HG03060 (cell line): Measurements from ENCODE around the gene TOR1AIP2.

ENCODE experiments used
- ATAC-seq: cut with Tn5 transposase; IDR thresholded peaks from one replicate; pipeline ENCODE4 v1.9.1; 2021; ENCODE audit warnings: low read depth, moderate number of reproducible peaks; ENCODE audit not compliant: unreplicated experiment

The TOR1AIP2 gene

GRCh38 chr1:179826626-179827280 lies 50.9 kb downstream of the TOR1AIP2 start:
- no peak for ATAC-seq

GRCh38 chr1:179825798-179826460 lies 51.7 kb downstream of the TOR1AIP2 start:
- no peak for ATAC-seq

- ATAC-seq: no peak
Measured at GRCh38 chr1:179825206-179825605, 52.4 kb downstream of the TOR1AIP2 start.

- ATAC-seq: no peak
Measured at GRCh38 chr1:179824265-179824664, 53.3 kb downstream of the TOR1AIP2 start.

- ATAC-seq: no peak
Measured at GRCh38 chr1:179823693-179824092, 53.9 kb downstream of the TOR1AIP2 start.

- ATAC-seq: no peak
Measured at GRCh38 chr1:179822065-179822464, 55.5 kb downstream of the TOR1AIP2 start.

DNA sequence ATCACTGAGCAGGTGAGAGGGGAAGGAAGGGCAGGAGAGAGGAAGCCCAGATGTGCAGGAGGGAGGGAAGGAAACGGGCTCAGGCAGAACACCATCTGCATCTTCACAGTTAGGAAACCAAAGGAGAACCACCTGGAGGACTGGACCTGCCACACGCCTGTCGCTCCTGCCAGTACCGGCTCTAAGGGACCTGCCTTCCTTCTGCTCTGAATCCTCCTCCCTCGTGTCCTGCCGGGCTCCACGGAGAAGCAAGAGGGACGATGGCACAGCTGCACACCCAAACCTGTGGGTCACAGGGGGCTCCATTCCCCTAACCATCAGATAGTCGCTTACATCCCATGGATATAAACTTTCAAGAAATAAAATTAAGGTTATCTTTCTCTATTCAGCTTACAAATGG lies 56.1 kb downstream of the TOR1AIP2 start:
- no peak for ATAC-seq

- ATAC-seq: no peak
Measured at GRCh38 chr1:179820226-179820970, 57.2 kb downstream of the TOR1AIP2 start.

DNA sequence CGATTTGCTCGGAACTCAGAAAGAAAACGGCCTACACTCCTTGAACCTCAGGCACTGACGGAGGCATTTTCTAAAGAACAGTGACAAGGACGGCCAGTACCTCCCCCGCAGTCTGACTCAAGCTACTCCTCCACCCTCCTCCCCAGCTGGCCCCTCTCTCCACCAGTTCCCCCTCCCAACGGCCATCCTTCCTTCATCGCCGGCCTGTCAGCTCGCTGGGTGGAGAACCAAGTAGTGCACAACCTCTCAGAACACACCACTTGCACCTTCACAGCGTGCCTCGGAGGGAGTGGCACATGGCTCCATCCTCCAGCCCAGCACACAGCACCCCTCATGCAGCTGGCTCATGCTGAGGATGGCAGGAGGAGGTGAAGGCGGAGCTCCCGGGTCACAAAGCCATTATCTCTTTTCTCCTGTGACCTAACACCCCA lies 58.8 kb downstream of the TOR1AIP2 start:
- no peak for ATAC-seq

GRCh38 chr1:179818260-179818659 lies 59.3 kb downstream of the TOR1AIP2 start:
- no peak for ATAC-seq

- ATAC-seq: no peak
Measured at GRCh38 chr1:179817789-179818188, 59.8 kb downstream of the TOR1AIP2 start.

GRCh38 chr1:179817056-179817455 lies 60.5 kb downstream of the TOR1AIP2 start:
- no peak for ATAC-seq

- ATAC-seq: no peak
Measured at GRCh38 chr1:179816196-179816960, 61.2 kb downstream of the TOR1AIP2 start.

DNA sequence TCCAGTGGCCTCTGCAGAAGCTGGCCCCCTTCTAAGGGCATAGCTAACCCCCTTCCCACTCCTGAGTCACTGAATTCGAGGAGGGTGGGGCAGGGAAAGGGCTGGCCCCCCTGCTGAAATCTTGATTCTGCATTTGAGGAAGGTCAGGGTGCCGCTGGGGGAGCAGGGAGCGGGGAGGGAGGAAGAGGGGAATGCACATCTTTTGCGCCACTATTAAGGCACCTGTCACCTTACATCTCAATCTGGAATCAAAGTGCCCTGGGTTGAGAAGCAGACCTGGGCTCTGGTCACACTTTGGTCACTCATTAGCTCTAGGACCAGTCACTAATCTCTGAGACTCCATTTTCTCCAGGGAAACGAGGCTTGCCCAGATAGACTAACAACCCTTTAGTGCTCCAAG lies 62.0 kb downstream of the TOR1AIP2 start:
- no peak for ATAC-seq

DNA sequence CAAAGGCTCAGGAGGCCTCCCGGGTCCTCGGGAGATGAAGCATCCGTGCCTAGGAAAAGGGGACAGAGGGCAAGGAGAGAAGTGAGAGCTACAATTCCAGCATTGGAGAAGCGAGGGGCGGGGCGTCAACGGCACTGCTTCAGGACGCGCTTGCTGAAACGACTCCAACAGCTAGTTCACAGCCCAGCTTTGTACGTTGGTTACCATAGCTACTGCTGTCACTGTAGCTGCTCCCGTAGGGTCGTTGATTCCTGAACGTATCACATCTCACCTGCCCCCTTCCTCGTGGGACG lies 63.1 kb downstream of the TOR1AIP2 start:
- ATAC-seq: no peak

- no peak for ATAC-seq
Measured at GRCh38 chr1:179813626-179814545, 63.7 kb downstream of the TOR1AIP2 start.

- ATAC-seq: no peak
Measured at GRCh38 chr1:179812501-179813292, 64.9 kb downstream of the TOR1AIP2 start.

- ATAC-seq: no peak
Measured at GRCh38 chr1:179810367-179810715, 67.3 kb downstream of the TOR1AIP2 start.
